Subcutaneous abdominal adipose tissue (tissue), 5 donors: Measurements from ENCODE around the gene SKIC2.
"Not testable (repeated sequence)": the region's sequence is repeated elsewhere in the genome, so short reads cannot be mapped to it uniquely, and the experiment has no call there.

Experiments
- H3K27ac ChIP-seq: one replicate; pipeline ENCODE4 v1.7.0; 2013; ENCODE audit warnings: low read depth, mild to moderate bottlenecking, inconsistent platforms, low read length, moderate library complexity
- H3K27me3 ChIP-seq, 5 donors: one replicate each; pipeline ENCODE4 v1.7.0; 2013; ENCODE audit warnings: low read length in 5 of 5, inconsistent platforms in 1 of 5; ENCODE audit not compliant: control insufficient read depth in 5 of 5, insufficient read depth in 4 of 5
- H3K36me3 ChIP-seq, 5 donors: one replicate each; pipeline ENCODE4 v1.7.0; 2013; ENCODE audit warnings: low read length in 5 of 5; ENCODE audit not compliant: control insufficient read depth in 5 of 5, insufficient read depth in 5 of 5
- H3K4me1 ChIP-seq, 5 donors: one replicate each; pipeline ENCODE4 v1.7.0; 2013; ENCODE audit warnings: low read length in 5 of 5, mild to moderate bottlenecking in 3 of 5, moderate library complexity in 1 of 5; ENCODE audit not compliant: control insufficient read depth in 5 of 5, insufficient read depth in 5 of 5
- H3K4me3 ChIP-seq, 5 donors: one replicate each; pipeline ENCODE4 v1.7.0; 2013; ENCODE audit warnings: low read length in 5 of 5, low read depth in 1 of 5
- H3K9ac ChIP-seq, 5 donors: one replicate each; pipeline ENCODE4 v1.7.0; 2013; ENCODE audit warnings: low read length in 5 of 5, mild to moderate bottlenecking in 4 of 5, moderate library complexity in 3 of 5
- H3K9me3 ChIP-seq, 5 donors: one replicate each; pipeline ENCODE4 v1.7.0; 2013; ENCODE audit warnings: low read length in 5 of 5; ENCODE audit not compliant: control insufficient read depth in 5 of 5
- donor health status: healthy.
- donor health status: healthy.
- donor health status: healthy.
- donor health status: healthy.
- donor health status: healthy.

The SKIC2 gene

DNA sequence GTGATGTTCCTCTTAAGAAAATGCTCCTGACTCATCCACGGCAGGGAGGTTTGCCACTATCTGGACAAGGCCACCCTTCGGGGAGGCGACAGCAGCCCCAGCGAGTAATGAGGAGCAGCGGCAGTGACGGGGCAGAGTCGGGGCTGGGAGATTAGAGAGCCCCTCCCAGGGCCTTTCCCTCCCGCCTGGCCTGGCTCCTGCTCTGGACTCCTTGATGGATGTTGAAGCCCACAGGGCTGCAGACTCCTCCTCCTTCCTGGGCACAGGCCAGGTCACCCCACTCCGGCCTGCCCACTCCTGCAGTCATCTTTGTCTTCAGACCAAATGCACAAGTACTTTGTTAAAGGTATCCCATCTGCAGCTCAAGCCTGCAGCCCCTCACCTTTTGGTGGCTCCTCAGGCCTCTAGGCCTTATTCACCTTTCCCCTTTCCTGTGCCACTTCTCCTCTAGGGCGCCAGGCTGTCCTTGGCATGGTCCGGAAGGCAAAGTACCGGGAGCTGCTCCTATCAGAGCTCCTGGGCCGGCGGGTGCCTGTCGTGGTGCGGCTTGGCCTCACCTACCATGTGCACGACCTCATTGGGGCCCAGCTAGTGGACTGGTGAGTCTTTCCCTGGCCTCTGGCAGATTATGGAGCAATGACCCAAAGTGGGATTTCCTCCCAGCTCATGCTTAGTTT lies 54.1 kb downstream of the SKIC2 start:
- not testable (repeated sequence) for H3K36me3 ChIP-seq, H3K9ac ChIP-seq, H3K27ac ChIP-seq, H3K27me3 ChIP-seq, H3K4me1 ChIP-seq, H3K9me3 ChIP-seq, H3K4me3 ChIP-seq

DNA sequence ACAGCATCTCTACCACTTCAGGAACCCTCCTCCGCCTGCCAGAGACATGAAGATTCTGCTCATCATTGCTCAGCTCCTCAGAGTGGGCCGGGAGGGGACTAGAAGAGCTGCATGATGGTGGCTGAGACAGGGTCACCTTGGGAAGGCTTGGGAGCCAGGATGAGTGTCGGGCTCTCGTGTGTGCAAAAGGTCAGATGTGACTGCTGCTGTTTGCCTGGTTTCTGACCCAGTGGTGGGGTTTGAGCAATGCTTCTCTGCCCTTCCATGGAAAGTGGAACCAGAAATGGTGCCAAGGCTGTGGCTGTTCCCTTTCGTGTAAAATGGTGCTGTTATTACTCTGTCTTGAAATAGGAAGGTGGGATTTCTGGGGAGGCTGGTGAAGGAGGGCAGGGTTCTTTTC lies 54.8 kb downstream of the SKIC2 start:
- H3K27ac ChIP-seq, H3K4me1 ChIP-seq, H3K27me3 ChIP-seq, H3K9ac ChIP-seq, H3K4me3 ChIP-seq, H3K9me3 ChIP-seq, H3K36me3 ChIP-seq: not testable (repeated sequence)

DNA sequence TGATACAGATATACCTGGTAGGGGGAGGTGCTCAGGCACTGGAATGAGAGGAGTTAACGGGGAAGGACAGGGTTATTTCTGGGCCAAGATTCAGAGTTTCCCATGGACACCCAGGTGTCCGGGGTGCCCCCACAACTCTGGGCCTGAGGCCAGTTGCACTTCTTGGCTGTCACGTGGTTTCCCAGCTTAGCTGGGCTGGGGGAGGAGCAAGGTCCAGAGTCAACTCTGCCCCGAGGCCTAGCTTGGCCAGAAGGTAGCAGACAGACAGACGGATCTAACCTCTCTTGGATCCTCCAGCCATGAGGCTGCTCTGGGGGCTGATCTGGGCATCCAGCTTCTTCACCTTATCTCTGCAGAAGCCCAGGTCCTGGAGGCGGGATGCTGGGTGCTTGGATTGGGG lies 55.6 kb downstream of the SKIC2 start, which contains the start of gene C4B:
Gene C4B (plus strand): TSS at position 249 of the 400 bp plus-strand sequence. CDS start 51 bp downstream, at position 300.
- not testable (repeated sequence) for H3K9ac ChIP-seq, H3K9me3 ChIP-seq, H3K4me3 ChIP-seq, H3K4me1 ChIP-seq, H3K27ac ChIP-seq, H3K36me3 ChIP-seq, H3K27me3 ChIP-seq
